ENCODE data around the gene CREB3L2.

GRCh38 chr7:137932881-137933269, 69.0 kb downstream of the CREB3L2 start:
- TF ChIP-seq CTCF (IDR thresholded peaks at IDR 0.05) (no peak), ZFX (IDR thresholded peaks at IDR 0.05; ENCODE audit: borderline replicate concordance) (no peak)
